HepG2 (cell line): ENCODE measurements around the gene COX7A2L. TPM values are rescaled to one million over a fixed set of nuclear protein-coding genes. Genes with fewer than 3 reads are reported as not detected.
A peak's percentile ranks its signal among the peaks of the same experiment; 100 is the strongest.

Source experiments
- ATAC-seq: fragments of 200-7000 bp; cut with Tn5 transposase; 3 replicates; pipeline ENCODE4 v1.9.1; 2020; ENCODE audit warnings: mild to moderate bottlenecking, moderate library complexity
- BruUV-seq: library from RNA; stranded (reverse); fragments of 400-500 nt; replicated peaks from 2 replicates; lab custom pipeline; 2021; lab: Mats Ljungman, UMichigan
- CTCF ChIA-PET: fragments of 300-600 bp; formaldehyde crosslinking; extraction: SDS; loops from one replicate; lab custom pipeline; 2021; ENCODE audit warnings: low total read pairs, inconsistent platforms, low intra/inter-chr PET ratio; lab: Yijun Ruan, JAX
- POLR2A ChIA-PET: fragments of 350-600 bp; sonication (Branson Sonifier 250); formaldehyde crosslinking; loops from one replicate; lab custom pipeline; 2020; ENCODE audit warnings: antibody characterized with exemption, inconsistent platforms; lab: Yijun Ruan, JAX
- DNase-seq: peaks from one replicate; pipeline ENCODE4 v3.0.0-alpha.2; 2015; ENCODE audit warnings: low spot score
- FAIRE-seq: peaks from 3 replicates; lab custom pipeline; 2011; peaks lifted over from hg19 to GRCh38; lab: Jason Lieb, UNC
- H2AFZ ChIP-seq: one replicate; pipeline ENCODE4 v1.6.1; 2011; ENCODE audit warnings: low read length, inconsistent platforms
- H3K27ac ChIP-seq: fragments of 300-600 bp; 3 replicates; pipeline ENCODE4 v1.8.0; 2011; ENCODE audit warnings: mixed run types, mild to moderate bottlenecking, mixed read lengths, low read length, inconsistent platforms; ENCODE audit not compliant: insufficient read depth; ENCODE audit errors: extremely low read length
- H3K27me3 ChIP-seq, 2 experiments: fragments of 200-600 bp in 1 of 2; 2 replicates in 1 of 2; 3 replicates in 1 of 2; pipeline versions ENCODE4 v1.6.0 to v1.8.0; 2011; ENCODE audit warnings: low read length in 2 of 2, mild to moderate bottlenecking in 2 of 2, moderate library complexity in 2 of 2, inconsistent platforms in 1 of 2; ENCODE audit not compliant: insufficient read depth in 2 of 2, control insufficient read depth in 1 of 2
- H3K36me3 ChIP-seq, 2 experiments: fragments of 200-600 bp in 1 of 2; replicated peaks in 1 of 2; 2 replicates in 1 of 2; 3 replicates in 1 of 2; pipeline versions ENCODE4 v1.5.1 to v1.8.0; 2011; ENCODE audit warnings: low read length in 2 of 2, inconsistent platforms in 1 of 2; ENCODE audit not compliant: insufficient read depth in 2 of 2, control insufficient read depth in 1 of 2
- H3K4me1 ChIP-seq: 2 replicates; pipeline ENCODE4 v1.5.1; 2012; ENCODE audit warnings: low read length, inconsistent platforms; ENCODE audit not compliant: insufficient read depth
- H3K4me2 ChIP-seq: 2 replicates; pipeline ENCODE4 v1.6.0; 2011; ENCODE audit warnings: low read depth, low read length, inconsistent platforms
- H3K4me3 ChIP-seq, 3 experiments: fragments of 200-600 bp in 1 of 3; sonication (generic), shearing (Covaris generic) in 1 of 3; replicated peaks in 1 of 3; 2 replicates each; pipeline ENCODE4 v1.5.1; 2011 to 2016; ENCODE audit warnings: low read length in 3 of 3, inconsistent platforms in 2 of 3, low read depth in 2 of 3, mild to moderate bottlenecking in 2 of 3, control low read depth in 1 of 3, mixed read lengths in 1 of 3; ENCODE audit not compliant: insufficient read depth in 1 of 3
- H3K79me2 ChIP-seq: one replicate; pipeline ENCODE4 v1.6.1; 2011; ENCODE audit warnings: low read length, inconsistent platforms; ENCODE audit not compliant: insufficient read depth
- H3K9ac ChIP-seq: 2 replicates; pipeline ENCODE4 v1.6.0; 2011; ENCODE audit warnings: mild to moderate bottlenecking, low read depth, low read length, inconsistent platforms; ENCODE audit not compliant: insufficient read depth
- H3K9me3 ChIP-seq: 2 replicates; pipeline ENCODE4 v1.5.1; 2012; ENCODE audit warnings: mild to moderate bottlenecking, low read length
- H4K20me1 ChIP-seq: 2 replicates; pipeline ENCODE4 v1.6.0; 2011; ENCODE audit warnings: inconsistent platforms, mild to moderate bottlenecking, low read length, moderate library complexity; ENCODE audit not compliant: insufficient read depth
- GLMP ChIP-seq: sonication (generic); formaldehyde crosslinking; IDR thresholded peaks from 2 replicates; pipeline ENCODE4 v1.9.0; 2021; ENCODE audit warnings: missing genetic modification reagents, mild to moderate bottlenecking, borderline replicate concordance
- HOXD1 ChIP-seq: sonication (generic); formaldehyde crosslinking; IDR thresholded peaks from 2 replicates; pipeline ENCODE4 v1.5.0; 2020; ENCODE audit warnings: missing genetic modification reagents
- ONECUT2 ChIP-seq: sonication (generic); formaldehyde crosslinking; IDR thresholded peaks from 2 replicates; pipeline ENCODE4 v1.4.0; 2020; ENCODE audit warnings: missing genetic modification reagents
- POLR2A ChIP-seq, 2 experiments: IDR thresholded peaks; 2 replicates each; pipeline ENCODE4 v1.6.1; 2011; ENCODE audit warnings: low read depth in 2 of 2, low read length in 2 of 2, mild to moderate bottlenecking in 1 of 2, moderate library complexity in 1 of 2; ENCODE audit not compliant: insufficient read depth in 1 of 2
- RBM22 ChIP-seq: fragments of 200-400 bp; formaldehyde crosslinking; optimal IDR thresholded peaks from 2 replicates; pipeline ENCODE3; 2017; ENCODE audit warnings: mild to moderate bottlenecking, low read length, moderate library complexity
- SRF ChIP-seq: IDR thresholded peaks from 2 replicates; pipeline ENCODE4 v1.6.1; 2011; ENCODE audit warnings: mild to moderate bottlenecking, low read depth, low read length, moderate library complexity
- ZBTB1 ChIP-seq: sonication (generic); formaldehyde crosslinking; IDR thresholded peaks from 2 replicates; pipeline ENCODE4 v1.4.0; 2020; ENCODE audit warnings: missing genetic modification reagents, borderline replicate concordance
- ZNF260 ChIP-seq: sonication (generic); formaldehyde crosslinking; IDR thresholded peaks from 2 replicates; pipeline ENCODE4 v1.4.0; 2020; ENCODE audit warnings: missing genetic modification reagents, low read depth, mild to moderate bottlenecking, borderline replicate concordance
- WGBS: methylation state at CpG from one replicate; pipeline ENCODE4 v1.1.6; 2017; ENCODE audit warnings: low lambda C conversion rate; 5-methylcytosine and 5-hydroxymethylcytosine counted together
- in situ Hi-C: cut with HindIII; loops from 2 replicates; pipeline ENCODE4 v1.10.0; 2017; ENCODE audit warnings: low pct_unique_long_range_greater_than_20kb; ENCODE audit not compliant: extremely low pct_ligation_motif_present
- intact Hi-C: fragments of 100-400 bp; cut with micrococcal nuclease; formaldehyde crosslinking; loops from one replicate; pipeline ENCODE4 v1.10.0; 2022; ENCODE audit not compliant: unreplicated experiment
- polyA plus RNA-seq, 8 experiments: library from polyadenylated mRNA; depleted of rRNA in 3 of 8; stranded (reverse) in 7 of 8; unstranded in 1 of 8; fragments of >200 nt; fragmentation: Illumina TruSeq in 4 of 8; extraction: Trizol in 4 of 8; gene quantifications; 2 replicates each; pipeline versions ENCODE4 v1.2.1 to v1.2.3, GENCODE V29; 2011 to 2016; ENCODE audit warnings: low read depth in 4 of 8, missing spikeins in 1 of 8, mixed read lengths in 1 of 8; ENCODE audit not compliant: insufficient read depth in 1 of 8
- total RNA-seq, 5 experiments: library from RNA; depleted of rRNA; stranded (reverse); fragments of >200 nt; fragmentation: Illumina TruSeq; extraction: Trizol; gene quantifications; 2 replicates each; pipeline ENCODE4 v1.2.3, GENCODE V29; 2016; ENCODE audit warnings: low read depth in 1 of 5

The COX7A2L gene
- total and polyA plus RNA-seq, 2 of the 13 experiments (the other 11 are each of a cell fraction or from before 2014, with no cell fraction given), result 155 to 201 TPM

- TF ChIP-seq GLMP (CRISPR knock-in tag), result no peak
Observed at GRCh38 chr2:42329736-42330135, 31.3 kb downstream of the COX7A2L start (continued).

- no TSS peak for BruUV-seq
- no peak overlapping the region for H3K4me3 ChIP-seq
- no peak for TF ChIP-seq ONECUT2 (CRISPR knock-in tag)
- TF ChIP-seq RBM22, result peak; percentile 95
- TF ChIP-seq SRF, result no peak
- TF ChIP-seq HOXD1 (CRISPR knock-in tag), result no peak
- TF ChIP-seq POLR2A (IDR thresholded peaks at IDR 0.05; ENCODE audit: insufficient read depth in 1 of 2, low read depth in 2 of 2, low read length in 2 of 2), result peak in 1 of 2 experiments; percentile 14; a peak in 1 of 4 replicates
- TF ChIP-seq ZNF260 (CRISPR knock-in tag), result no peak
- TF ChIP-seq ZBTB1, result no peak
- TF ChIP-seq, all 625 proteins: peak for 2
- H3K4me2 ChIP-seq, result no peak overlapping the region
- H2AFZ ChIP-seq, result no peak overlapping the region
- in situ Hi-C loops, result no loop called here
- ATAC-seq (no peak), DNase-seq (no peak), FAIRE-seq (no peak)
- intact Hi-C loops, result loop anchor here (5.0 kb wide), 1 partner anchor 237 kb away; no protein-coding TSS in a partner anchor
- 98% methylated on average over 6 of the region's 6 CpGs for WGBS
- peaks cover 33% of the 10 kb centered on the region for H3K4me1 ChIP-seq
- no peak overlapping the region for H3K9ac ChIP-seq
- H3K36me3 ChIP-seq, result peaks cover 35 to 95% of the 10 kb centered on the region in 2 experiments
- peaks cover 68% of the 10 kb centered on the region for H4K20me1 ChIP-seq
- H3K79me2 ChIP-seq, result no peaks in the 10 kb centered on the region
- H3K9me3 ChIP-seq, result no peaks in the 10 kb centered on the region
- H3K27ac ChIP-seq, result no peak overlapping the region
- CTCF ChIA-PET, result no interaction called here
- no peaks in the 10 kb centered on the region for H3K27me3 ChIP-seq
- POLR2A ChIA-PET, result no interaction called here
Observed at GRCh38 chr2:42328923-42329322, 32.1 kb downstream of the COX7A2L start.
